ENCODE results near the gene TRIM32.

TRIM32 gene

DNA sequence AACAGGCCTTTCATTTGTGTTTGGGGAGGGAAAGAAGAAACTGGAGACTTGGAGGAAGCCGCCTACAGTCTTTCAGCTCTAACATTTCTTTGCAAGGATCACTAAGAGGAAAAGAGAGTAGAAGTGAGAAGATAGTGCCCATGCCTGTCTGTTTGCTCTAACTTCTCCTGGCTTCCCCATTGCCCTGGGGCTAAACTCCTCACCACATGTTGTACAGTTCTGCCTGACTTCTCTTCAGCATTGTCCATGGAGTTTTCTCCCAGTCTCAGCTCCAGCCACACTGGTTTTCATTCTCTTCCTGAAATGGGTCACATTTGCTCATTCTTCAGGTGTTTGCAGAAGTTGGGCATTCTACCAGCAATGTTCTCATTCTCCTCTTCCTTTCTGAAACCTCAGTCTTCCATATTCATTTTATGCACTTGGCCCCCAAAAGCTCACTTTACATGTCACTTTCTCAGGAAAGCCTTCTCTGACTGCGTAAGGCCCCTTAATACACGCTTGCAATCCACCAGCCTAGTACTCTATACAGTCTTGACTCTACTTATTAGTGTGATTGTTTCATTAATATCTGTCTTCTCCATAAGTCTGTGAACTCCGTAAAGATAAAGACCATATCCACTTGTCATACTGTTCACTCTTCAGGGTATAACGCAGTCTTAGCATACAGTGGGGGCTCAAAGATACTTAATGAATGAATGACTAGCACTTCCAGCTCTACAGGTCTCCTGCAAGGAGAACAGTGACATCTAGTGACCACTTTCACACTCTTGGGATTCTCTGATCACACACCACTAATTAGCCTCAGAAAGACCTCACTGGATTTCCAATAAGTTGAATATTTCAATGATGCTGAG, 40.2 kb upstream of the TRIM32 start:
- no peaks in the 10 kb centered on the region for H3K9me3 ChIP-seq (ENCODE audit: control insufficient read depth, insufficient read depth, low read depth, low read length)
- H3K4me1 ChIP-seq (ENCODE audit: control insufficient read depth, insufficient read depth, low read length) = no peaks in the 10 kb centered on the region
- H3K36me3 ChIP-seq (ENCODE audit: control insufficient read depth in 2 of 2, insufficient read depth in 1 of 2, low read length in 2 of 2) = no peaks in the 10 kb centered on the region
- peak; percentile 57 for TF ChIP-seq ZNF654 (tag by site-specific recombination; IDR thresholded peaks at IDR 0.05; ENCODE audit: low read depth)
- TF ChIP-seq, protein P1, sequence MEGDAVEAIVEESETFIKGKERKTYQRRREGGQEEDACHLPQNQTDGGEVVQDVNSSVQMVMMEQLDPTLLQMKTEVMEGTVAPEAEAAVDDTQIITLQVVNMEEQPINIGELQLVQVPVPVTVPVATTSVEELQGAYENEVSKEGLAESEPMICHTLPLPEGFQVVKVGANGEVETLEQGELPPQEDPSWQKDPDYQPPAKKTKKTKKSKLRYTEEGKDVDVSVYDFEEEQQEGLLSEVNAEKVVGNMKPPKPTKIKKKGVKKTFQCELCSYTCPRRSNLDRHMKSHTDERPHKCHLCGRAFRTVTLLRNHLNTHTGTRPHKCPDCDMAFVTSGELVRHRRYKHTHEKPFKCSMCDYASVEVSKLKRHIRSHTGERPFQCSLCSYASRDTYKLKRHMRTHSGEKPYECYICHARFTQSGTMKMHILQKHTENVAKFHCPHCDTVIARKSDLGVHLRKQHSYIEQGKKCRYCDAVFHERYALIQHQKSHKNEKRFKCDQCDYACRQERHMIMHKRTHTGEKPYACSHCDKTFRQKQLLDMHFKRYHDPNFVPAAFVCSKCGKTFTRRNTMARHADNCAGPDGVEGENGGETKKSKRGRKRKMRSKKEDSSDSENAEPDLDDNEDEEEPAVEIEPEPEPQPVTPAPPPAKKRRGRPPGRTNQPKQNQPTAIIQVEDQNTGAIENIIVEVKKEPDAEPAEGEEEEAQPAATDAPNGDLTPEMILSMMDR (tag by site-specific recombination; IDR thresholded peaks at IDR 0.05) = peak; percentile 37; the same call in 1 of the 2 replicates
- no peak for TF ChIP-seq KLF10 (tag by site-specific recombination; IDR thresholded peaks at IDR 0.05)
- TF ChIP-seq ZNF2 (tag by site-specific recombination; IDR thresholded peaks at IDR 0.05) = no peak
- TF ChIP-seq, protein P2, sequence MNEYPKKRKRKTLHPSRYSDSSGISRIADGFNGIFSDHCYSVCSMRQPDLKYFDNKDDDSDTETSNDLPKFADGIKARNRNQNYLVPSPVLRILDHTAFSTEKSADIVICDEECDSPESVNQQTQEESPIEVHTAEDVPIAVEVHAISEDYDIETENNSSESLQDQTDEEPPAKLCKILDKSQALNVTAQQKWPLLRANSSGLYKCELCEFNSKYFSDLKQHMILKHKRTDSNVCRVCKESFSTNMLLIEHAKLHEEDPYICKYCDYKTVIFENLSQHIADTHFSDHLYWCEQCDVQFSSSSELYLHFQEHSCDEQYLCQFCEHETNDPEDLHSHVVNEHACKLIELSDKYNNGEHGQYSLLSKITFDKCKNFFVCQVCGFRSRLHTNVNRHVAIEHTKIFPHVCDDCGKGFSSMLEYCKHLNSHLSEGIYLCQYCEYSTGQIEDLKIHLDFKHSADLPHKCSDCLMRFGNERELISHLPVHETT (tag by site-specific recombination; IDR thresholded peaks at IDR 0.05) = no peak
- TF ChIP-seq SCRT2 (tag by site-specific recombination; IDR thresholded peaks at IDR 0.05) = peak; percentile 44
- TF ChIP-seq GLIS2 (tag by site-specific recombination; IDR thresholded peaks at IDR 0.05) = no peak
- H3K4me3 ChIP-seq (ENCODE audit: low read depth, low read length) = no peak overlapping the region
- CTCF ChIA-PET = interaction anchor here (0.6 to 2.7 kb wide), 21 partner anchors 10 to 1057 kb away, joined by 3 to 19 read pairs (median 3); no protein-coding TSS in a partner anchor
- H3K27ac ChIP-seq (ENCODE audit: extremely low read depth, low read depth, low read length) = no peak overlapping the region
- POLR2A ChIA-PET = no interaction called here

DNA sequence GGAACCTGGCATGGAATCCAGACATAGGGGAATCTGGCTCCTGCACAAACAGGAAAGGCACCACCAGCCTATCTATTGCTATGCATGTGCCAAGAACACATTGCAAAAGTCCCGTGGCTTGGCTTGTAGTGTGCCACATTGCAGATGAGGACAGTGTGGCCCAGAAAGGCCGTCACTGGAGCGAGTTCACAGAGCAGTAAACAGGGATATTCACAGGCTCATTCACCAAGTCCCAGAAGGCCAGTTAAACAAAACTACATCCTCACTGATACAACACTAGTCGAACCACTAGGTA, 39.6 kb upstream of the TRIM32 start:
- ChIA-PET POLR2A (no interaction called here), CTCF (interaction anchor here (0.6 to 2.7 kb wide), 15 partner anchors 10 to 1057 kb away, joined by 3 to 19 read pairs (median 4); no protein-coding TSS in a partner anchor)
- H3K36me3 ChIP-seq (ENCODE audit: control insufficient read depth in 2 of 2, insufficient read depth in 1 of 2, low read length in 2 of 2) = no peaks in the 10 kb centered on the region
- H3K4me3 ChIP-seq (ENCODE audit: low read depth, low read length) = no peak overlapping the region
- H3K27ac ChIP-seq (ENCODE audit: extremely low read depth, low read depth, low read length) = no peak overlapping the region
- no peaks in the 10 kb centered on the region for H3K4me1 ChIP-seq (ENCODE audit: control insufficient read depth, insufficient read depth, low read length)
- no peaks in the 10 kb centered on the region for H3K9me3 ChIP-seq (ENCODE audit: control insufficient read depth, insufficient read depth, low read depth, low read length)
- no peak for TF ChIP-seq ZNF354C (tag by site-specific recombination; IDR thresholded peaks at IDR 0.05; ENCODE audit: borderline replicate concordance, low read depth)
- TF ChIP-seq ZNF266 (tag by site-specific recombination; IDR thresholded peaks at IDR 0.05; ENCODE audit: low read depth) = no peak
- no peak for TF ChIP-seq ZNF341 (tag by site-specific recombination; IDR thresholded peaks at IDR 0.05; ENCODE audit: low read depth)
- no peak for TF ChIP-seq BCL11B (tag by site-specific recombination; IDR thresholded peaks at IDR 0.05; ENCODE audit: low read depth)
- TF ChIP-seq ZNF16 (tag by site-specific recombination; IDR thresholded peaks at IDR 0.05; ENCODE audit: low read depth) = no peak
- TF ChIP-seq, protein P3, sequence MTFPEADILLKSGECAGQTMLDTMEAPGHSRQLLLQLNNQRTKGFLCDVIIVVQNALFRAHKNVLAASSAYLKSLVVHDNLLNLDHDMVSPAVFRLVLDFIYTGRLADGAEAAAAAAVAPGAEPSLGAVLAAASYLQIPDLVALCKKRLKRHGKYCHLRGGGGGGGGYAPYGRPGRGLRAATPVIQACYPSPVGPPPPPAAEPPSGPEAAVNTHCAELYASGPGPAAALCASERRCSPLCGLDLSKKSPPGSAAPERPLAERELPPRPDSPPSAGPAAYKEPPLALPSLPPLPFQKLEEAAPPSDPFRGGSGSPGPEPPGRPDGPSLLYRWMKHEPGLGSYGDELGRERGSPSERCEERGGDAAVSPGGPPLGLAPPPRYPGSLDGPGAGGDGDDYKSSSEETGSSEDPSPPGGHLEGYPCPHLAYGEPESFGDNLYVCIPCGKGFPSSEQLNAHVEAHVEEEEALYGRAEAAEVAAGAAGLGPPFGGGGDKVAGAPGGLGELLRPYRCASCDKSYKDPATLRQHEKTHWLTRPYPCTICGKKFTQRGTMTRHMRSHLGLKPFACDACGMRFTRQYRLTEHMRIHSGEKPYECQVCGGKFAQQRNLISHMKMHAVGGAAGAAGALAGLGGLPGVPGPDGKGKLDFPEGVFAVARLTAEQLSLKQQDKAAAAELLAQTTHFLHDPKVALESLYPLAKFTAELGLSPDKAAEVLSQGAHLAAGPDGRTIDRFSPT (tag by site-specific recombination; IDR thresholded peaks at IDR 0.05) = no peak
- TF ChIP-seq, protein P4, sequence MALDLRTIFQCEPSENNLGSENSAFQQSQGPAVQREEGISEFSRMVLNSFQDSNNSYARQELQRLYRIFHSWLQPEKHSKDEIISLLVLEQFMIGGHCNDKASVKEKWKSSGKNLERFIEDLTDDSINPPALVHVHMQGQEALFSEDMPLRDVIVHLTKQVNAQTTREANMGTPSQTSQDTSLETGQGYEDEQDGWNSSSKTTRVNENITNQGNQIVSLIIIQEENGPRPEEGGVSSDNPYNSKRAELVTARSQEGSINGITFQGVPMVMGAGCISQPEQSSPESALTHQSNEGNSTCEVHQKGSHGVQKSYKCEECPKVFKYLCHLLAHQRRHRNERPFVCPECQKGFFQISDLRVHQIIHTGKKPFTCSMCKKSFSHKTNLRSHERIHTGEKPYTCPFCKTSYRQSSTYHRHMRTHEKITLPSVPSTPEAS (tag by site-specific recombination; IDR thresholded peaks at IDR 0.05) = no peak
- TF ChIP-seq ZNF501 (tag by site-specific recombination; IDR thresholded peaks at IDR 0.05) = no peak
- no peak for TF ChIP-seq ZNF133 (tag by site-specific recombination; IDR thresholded peaks at IDR 0.05)
- TF ChIP-seq, protein P5, sequence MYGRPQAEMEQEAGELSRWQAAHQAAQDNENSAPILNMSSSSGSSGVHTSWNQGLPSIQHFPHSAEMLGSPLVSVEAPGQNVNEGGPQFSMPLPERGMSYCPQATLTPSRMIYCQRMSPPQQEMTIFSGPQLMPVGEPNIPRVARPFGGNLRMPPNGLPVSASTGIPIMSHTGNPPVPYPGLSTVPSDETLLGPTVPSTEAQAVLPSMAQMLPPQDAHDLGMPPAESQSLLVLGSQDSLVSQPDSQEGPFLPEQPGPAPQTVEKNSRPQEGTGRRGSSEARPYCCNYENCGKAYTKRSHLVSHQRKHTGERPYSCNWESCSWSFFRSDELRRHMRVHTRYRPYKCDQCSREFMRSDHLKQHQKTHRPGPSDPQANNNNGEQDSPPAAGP (tag by site-specific recombination; IDR thresholded peaks at IDR 0.05) = no peak
- TF ChIP-seq, protein P6, sequence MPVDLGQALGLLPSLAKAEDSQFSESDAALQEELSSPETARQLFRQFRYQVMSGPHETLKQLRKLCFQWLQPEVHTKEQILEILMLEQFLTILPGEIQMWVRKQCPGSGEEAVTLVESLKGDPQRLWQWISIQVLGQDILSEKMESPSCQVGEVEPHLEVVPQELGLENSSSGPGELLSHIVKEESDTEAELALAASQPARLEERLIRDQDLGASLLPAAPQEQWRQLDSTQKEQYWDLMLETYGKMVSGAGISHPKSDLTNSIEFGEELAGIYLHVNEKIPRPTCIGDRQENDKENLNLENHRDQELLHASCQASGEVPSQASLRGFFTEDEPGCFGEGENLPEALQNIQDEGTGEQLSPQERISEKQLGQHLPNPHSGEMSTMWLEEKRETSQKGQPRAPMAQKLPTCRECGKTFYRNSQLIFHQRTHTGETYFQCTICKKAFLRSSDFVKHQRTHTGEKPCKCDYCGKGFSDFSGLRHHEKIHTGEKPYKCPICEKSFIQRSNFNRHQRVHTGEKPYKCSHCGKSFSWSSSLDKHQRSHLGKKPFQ (tag by site-specific recombination; IDR thresholded peaks at IDR 0.05) = no peak

Measured in HEK293 (cell line).